BJ (cell line): ENCODE measurements around the gene KRT34. TPM values are rescaled to one million over a fixed set of nuclear protein-coding genes. Genes with fewer than 3 reads are reported as not detected.

Source experiments
- CTCF ChIA-PET: fragments of 350-600 bp; formaldehyde crosslinking; extraction: SDS; loops from one replicate; lab custom pipeline; 2021; ENCODE audit warnings: antibody characterized with exemption, inconsistent platforms; lab: Yijun Ruan, JAX
- POLR2A ChIA-PET: fragments of 300-600 bp; sonication (Branson Sonifier 250); formaldehyde crosslinking; extraction: SDS; loops from one replicate; lab custom pipeline; 2021; ENCODE audit warnings: antibody characterized with exemption; lab: Charles Lee
- DNase-seq: peaks from one replicate; pipeline ENCODE4 v3.0.0-alpha.2; 2011; ENCODE audit warnings: low read depth
- H3K27me3 ChIP-seq: 2 replicates; pipeline ENCODE4 v1.6.0; 2011; ENCODE audit warnings: low read length; ENCODE audit not compliant: control insufficient read depth, insufficient read depth
- H3K36me3 ChIP-seq: 2 replicates; pipeline ENCODE4 v1.5.1; 2011; ENCODE audit warnings: low read length; ENCODE audit not compliant: control insufficient read depth, insufficient read depth
- H3K4me3 ChIP-seq: 2 replicates; pipeline ENCODE4 v1.5.1; 2011; ENCODE audit warnings: low read depth, mild to moderate bottlenecking, control low read depth, low read length
- polyA plus RNA-seq: library from polyadenylated mRNA; depleted of rRNA; stranded (reverse); fragments of >200 nt; gene quantifications from 2 replicates; pipeline ENCODE4 v1.2.3, GENCODE V29; 2011
- TF ChIP-seq, protein P1 (sequence below): IDR thresholded peaks from 2 replicates; pipeline ENCODE4 v1.5.1; 2011; ENCODE audit warnings: low read depth, mild to moderate bottlenecking, control low read depth, inconsistent platforms, low read length, moderate library complexity; ENCODE audit not compliant: insufficient read depth

Gene KRT34
- polyA plus RNA-seq, 1 experiment, result 156 TPM

DNA sequence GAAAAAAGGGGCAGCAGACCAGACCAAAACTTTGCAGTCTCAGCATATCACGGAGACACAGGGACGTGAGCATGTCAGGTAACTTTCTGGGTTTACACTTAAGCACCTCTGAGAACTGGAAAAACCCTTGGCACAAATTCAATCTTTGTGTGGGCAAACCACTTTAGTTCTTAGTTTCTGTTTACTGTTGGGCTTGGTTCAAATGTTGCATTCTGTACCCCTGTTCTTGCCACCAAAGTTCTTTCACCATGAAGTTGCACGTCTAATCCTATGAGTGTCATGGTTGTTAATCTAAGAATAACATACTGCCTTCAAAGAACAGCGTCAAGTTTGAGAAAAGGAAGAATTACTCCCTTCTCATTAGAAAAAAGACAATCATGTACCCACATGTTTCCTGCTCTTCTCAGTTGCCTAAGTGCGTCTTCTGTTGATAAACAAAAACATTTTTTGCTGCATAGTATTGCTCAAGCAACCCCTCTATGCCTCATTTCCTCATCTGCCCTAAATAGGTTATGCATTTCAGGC is 43.1 kb downstream of the KRT34 start:
- no peak overlapping the region for H3K4me3 ChIP-seq
- TF ChIP-seq, protein P1, sequence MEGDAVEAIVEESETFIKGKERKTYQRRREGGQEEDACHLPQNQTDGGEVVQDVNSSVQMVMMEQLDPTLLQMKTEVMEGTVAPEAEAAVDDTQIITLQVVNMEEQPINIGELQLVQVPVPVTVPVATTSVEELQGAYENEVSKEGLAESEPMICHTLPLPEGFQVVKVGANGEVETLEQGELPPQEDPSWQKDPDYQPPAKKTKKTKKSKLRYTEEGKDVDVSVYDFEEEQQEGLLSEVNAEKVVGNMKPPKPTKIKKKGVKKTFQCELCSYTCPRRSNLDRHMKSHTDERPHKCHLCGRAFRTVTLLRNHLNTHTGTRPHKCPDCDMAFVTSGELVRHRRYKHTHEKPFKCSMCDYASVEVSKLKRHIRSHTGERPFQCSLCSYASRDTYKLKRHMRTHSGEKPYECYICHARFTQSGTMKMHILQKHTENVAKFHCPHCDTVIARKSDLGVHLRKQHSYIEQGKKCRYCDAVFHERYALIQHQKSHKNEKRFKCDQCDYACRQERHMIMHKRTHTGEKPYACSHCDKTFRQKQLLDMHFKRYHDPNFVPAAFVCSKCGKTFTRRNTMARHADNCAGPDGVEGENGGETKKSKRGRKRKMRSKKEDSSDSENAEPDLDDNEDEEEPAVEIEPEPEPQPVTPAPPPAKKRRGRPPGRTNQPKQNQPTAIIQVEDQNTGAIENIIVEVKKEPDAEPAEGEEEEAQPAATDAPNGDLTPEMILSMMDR, result no peak
- ChIA-PET POLR2A (no interaction called here), CTCF (interaction anchor here (0.6 to 2.1 kb wide), 6 partner anchors 10 to 535 kb away, joined by 3 to 8 read pairs (median 4); no protein-coding TSS in a partner anchor)
- no peak for DNase-seq
- no peaks in the 10 kb centered on the region for H3K27me3 ChIP-seq
- no peaks in the 10 kb centered on the region for H3K36me3 ChIP-seq

DNA sequence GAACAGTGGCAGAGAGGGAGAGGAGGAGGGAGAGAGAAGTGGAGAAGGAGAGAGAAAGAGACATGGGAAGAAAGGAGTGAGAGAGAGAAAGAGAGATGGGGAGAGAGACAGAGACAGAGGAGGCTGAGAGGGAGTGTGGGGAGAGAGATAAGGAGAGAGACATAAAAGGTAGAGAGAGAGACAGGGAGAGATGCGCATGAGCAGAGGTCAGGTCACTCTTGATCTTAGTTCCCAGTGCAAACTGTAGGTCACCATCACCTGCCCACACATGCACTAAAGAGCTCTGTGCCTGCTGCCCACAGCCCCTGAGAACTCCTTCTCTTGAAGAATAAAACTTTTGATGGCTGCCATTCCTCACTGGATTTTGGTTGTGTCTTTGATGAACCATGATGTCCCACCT is 46.4 kb downstream of the KRT34 start:
- Histone ChIP-seq H3K36me3 (no peaks in the 10 kb centered on the region), H3K4me3 (no peak overlapping the region), H3K27me3 (no peaks in the 10 kb centered on the region)
- TF ChIP-seq, protein P1, result no peak
- ChIA-PET CTCF (no interaction called here), POLR2A (no interaction called here)
- DNase-seq, result no peak

DNA sequence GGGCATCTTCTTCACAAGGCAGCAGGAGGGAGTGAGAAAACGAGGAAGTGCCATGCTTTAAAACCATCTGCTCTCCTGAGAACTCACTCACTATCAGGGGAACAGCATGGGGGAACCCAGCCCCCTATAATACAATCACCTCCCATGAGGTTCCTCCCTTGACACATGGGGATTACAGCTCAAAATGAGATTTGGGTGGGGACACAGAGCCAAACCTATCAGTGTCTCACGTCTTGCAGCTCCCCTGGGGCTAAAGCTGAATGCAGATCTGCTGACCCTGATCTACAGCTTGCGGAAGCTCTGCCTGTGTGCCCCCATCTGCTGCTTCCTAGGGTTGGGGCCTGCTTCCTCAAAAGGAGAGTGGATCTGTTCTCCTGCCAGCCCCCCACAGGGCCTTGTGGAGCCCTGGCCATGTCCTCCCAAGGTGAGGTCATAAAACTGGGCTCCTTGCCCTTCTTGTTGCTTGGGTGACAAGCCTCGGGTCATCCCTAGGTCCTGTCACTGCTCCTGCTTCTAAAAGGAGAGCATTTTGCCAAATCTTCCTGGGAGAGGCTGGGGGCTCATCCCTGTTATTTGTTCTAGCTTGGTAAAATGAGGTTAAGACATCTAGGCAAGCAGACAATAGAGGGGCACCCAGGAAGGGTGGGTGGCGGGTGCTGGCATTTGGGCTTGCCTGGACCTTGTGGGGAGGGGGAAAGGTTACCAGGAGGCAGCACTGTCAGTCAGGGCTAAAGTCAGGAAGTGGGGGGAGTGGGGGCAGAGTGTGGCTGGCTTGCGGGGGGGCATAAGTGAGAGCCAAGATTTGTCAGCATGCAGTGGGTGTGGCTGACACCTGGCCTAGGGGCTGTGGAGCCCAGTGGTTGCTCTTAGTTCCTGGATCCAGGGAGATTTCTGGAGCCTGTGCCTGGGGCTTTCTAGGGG is 47.5 kb downstream of the KRT34 start:
- CTCF ChIA-PET, result interaction anchor here (3.3 kb wide), 1 partner anchor 12 kb away, joined by 18 read pairs; no protein-coding TSS in a partner anchor
- DNase-seq, result no peak
- POLR2A ChIA-PET, result no interaction called here

DNA sequence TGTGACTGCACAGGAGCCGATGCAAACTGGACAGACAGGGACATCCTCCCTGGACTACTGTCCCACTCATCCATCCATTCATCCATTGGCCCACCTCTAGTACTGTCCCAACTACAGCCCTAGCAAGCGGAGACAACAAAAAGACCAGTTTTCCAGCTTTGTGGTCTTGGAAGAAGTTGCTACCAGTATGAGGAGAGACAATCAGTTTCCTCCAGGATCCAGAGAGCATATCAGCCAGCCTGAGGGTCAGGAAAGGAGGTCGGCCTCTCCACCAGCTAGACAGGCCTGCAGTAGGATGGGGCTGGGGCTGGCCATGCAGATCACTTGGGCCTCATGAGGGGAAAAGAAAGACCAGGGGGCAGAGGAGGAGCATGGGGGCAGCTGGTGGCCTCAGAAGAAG is 48.3 kb downstream of the KRT34 start:
- H3K36me3 ChIP-seq, result no peaks in the 10 kb centered on the region
- ChIA-PET POLR2A (no interaction called here), CTCF (interaction anchor here (0.6 to 3.3 kb wide), 3 partner anchors 11 to 329 kb away, joined by 3 to 18 read pairs (median 6); no protein-coding TSS in a partner anchor)
- H3K27me3 ChIP-seq, result no peaks in the 10 kb centered on the region
- H3K4me3 ChIP-seq, result no peak overlapping the region
- TF ChIP-seq, protein P1, result no peak
- no peak for DNase-seq

More for the DNA sequence above, 47.5 kb downstream of the KRT34 start:
- TF ChIP-seq, protein P1, result no peak
- Histone ChIP-seq H3K4me3 (no peak overlapping the region), H3K27me3 (no peaks in the 10 kb centered on the region), H3K36me3 (no peaks in the 10 kb centered on the region)

DNA sequence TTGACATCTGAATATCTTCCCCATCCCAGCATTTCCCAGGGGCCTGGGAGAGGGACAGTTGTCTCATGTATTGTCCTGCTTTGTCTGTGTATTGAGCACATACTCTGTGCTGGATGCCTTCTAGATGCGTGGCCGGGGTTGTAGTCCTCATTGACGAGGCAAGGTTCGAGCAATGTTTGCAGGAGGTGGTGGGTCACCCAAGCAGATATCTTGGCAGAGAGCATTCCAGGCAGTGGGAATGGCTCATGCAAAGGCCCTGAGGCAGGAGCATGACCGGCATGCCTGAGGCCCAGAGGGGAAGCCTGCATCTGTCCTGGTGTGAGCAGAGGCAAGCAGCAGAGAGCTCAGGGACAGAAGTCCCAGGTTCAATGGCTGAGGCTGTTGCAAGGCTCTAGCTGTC is 49.0 kb downstream of the KRT34 start:
- DNase-seq, result no peak
- POLR2A ChIA-PET, result no interaction called here
- H3K4me3 ChIP-seq, result no peak overlapping the region
- CTCF ChIA-PET, result interaction anchor here (0.7 to 3.3 kb wide), 3 partner anchors 10 to 330 kb away, joined by 3 to 18 read pairs (median 6); no protein-coding TSS in a partner anchor
- no peaks in the 10 kb centered on the region for H3K36me3 ChIP-seq
- no peaks in the 10 kb centered on the region for H3K27me3 ChIP-seq
- TF ChIP-seq, protein P1, result no peak
